NCI-H1092 (cell line): ENCODE data around the gene MISP3.
"Not testable (repeated sequence)": the region's sequence is repeated elsewhere in the genome, so short reads cannot be mapped to it uniquely, and the experiment has no call there.

ENCODE experiments used
- DNase-seq: peaks from one replicate; lab custom pipeline; 2025; lab: John Stamatoyannopoulos, UW

Gene MISP3

GRCh38 chr19:14072535-14073260, at the start of gene MISP3:
MISP3 (plus strand) TSS chr19:14072786; CDS start chr19:14073310, 524 bp downstream.
- peak; percentile 23 for DNase-seq

GRCh38 chr19:14023404-14024235, 49.0 kb upstream of the MISP3 start:
- no peak for DNase-seq

GRCh38 chr19:14026652-14027192, 45.9 kb upstream of the MISP3 start:
- not testable (repeated sequence) for DNase-seq

GRCh38 chr19:14027856-14028450, 44.6 kb upstream of the MISP3 start, which contains the start of gene RLN3:
RLN3 (plus strand) TSS chr19:14028148; CDS start chr19:14028205, 57 bp downstream.
- no peak for DNase-seq

GRCh38 chr19:14028901-14029300, 43.7 kb upstream of the MISP3 start:
- DNase-seq, result no peak

GRCh38 chr19:14030997-14031718, 41.4 kb upstream of the MISP3 start:
- no peak for DNase-seq

GRCh38 chr19:14031719-14032480, 40.7 kb upstream of the MISP3 start, which contains the start of gene IL27RA:
IL27RA (plus strand) TSS chr19:14031762; CDS start chr19:14031873, 111 bp downstream.
- DNase-seq, result peak; percentile 42

GRCh38 chr19:14033946-14034345, 38.6 kb upstream of the MISP3 start:
- no peak for DNase-seq

GRCh38 chr19:14035159-14035558, 37.4 kb upstream of the MISP3 start:
- DNase-seq, result not testable (repeated sequence)

- DNase-seq, result no peak
These were observed 36.9 kb upstream of the MISP3 start for GRCh38 chr19:14035706-14036105.

- DNase-seq, result no peak
These were observed 33.4 kb upstream of the MISP3 start for GRCh38 chr19:14039181-14039580.

GRCh38 chr19:14042659-14043608, 29.7 kb upstream of the MISP3 start:
- not testable (repeated sequence) for DNase-seq

- not testable (repeated sequence) for DNase-seq
These were observed 24.7 kb upstream of the MISP3 start for GRCh38 chr19:14047866-14048265.

- peak; percentile 29 for DNase-seq
These were observed 24.0 kb upstream of the MISP3 start for GRCh38 chr19:14048443-14049153.

- DNase-seq, result no peak
These were observed 22.1 kb upstream of the MISP3 start for GRCh38 chr19:14050512-14050911.

GRCh38 chr19:14050961-14051360, 21.6 kb upstream of the MISP3 start:
- DNase-seq, result not testable (repeated sequence)

- DNase-seq, result no peak
These were observed 20.6 kb upstream of the MISP3 start for GRCh38 chr19:14051980-14052379.

GRCh38 chr19:14052470-14052869, 20.1 kb upstream of the MISP3 start:
- no peak for DNase-seq

GRCh38 chr19:14053032-14053431, 19.6 kb upstream of the MISP3 start:
- no peak for DNase-seq
